ENCODE data around the gene SMYD3.

GRCh38 chr1:245807306-245807705 lies 699.8 kb downstream of the SMYD3 start:
- TF ChIP-seq CTCF (IDR thresholded peaks at IDR 0.05) (no peak), POLR2AphosphoS5 (IDR thresholded peaks at IDR 0.05; ENCODE audit: insufficient read depth in 1 of 2, low read depth in 1 of 2) (no peak)
